Iris pigment epithelial cell (primary cell): ENCODE results near the gene DDAH2.
A peak's percentile ranks its signal among the peaks of the same experiment; 100 is the strongest.

Experiments
- DNase-seq: peaks from one replicate; pipeline ENCODE4 v3.0.0-alpha.2; 2011; ENCODE audit warnings: low read depth

The DDAH2 gene

GRCh38 chr6:31732029-31732428 lies 2.9 kb upstream of the DDAH2 start:
- no peak for DNase-seq

GRCh38 chr6:31730631-31731086 lies 1.6 kb upstream of the DDAH2 start:
- no peak for DNase-seq

- DNase-seq, result peak; percentile 89
Measured at GRCh38 chr6:31729979-31730630, 1.0 kb upstream of the DDAH2 start.

GRCh38 chr6:31729515-31729978 lies 448 bp upstream of the DDAH2 start:
- DNase-seq, result peak; percentile 90

- DNase-seq, result no peak
Measured at GRCh38 chr6:31727717-31728671, 1.1 kb downstream of the DDAH2 start.

- DNase-seq, result no peak
Measured at GRCh38 chr6:31727034-31727716, 1.9 kb downstream of the DDAH2 start.

- peak; percentile 40 for DNase-seq
Measured at GRCh38 chr6:31725502-31726350, 3.4 kb downstream of the DDAH2 start.

GRCh38 chr6:31723980-31724691 lies 5.0 kb downstream of the DDAH2 start:
- no peak for DNase-seq

GRCh38 chr6:31723245-31723979 lies 5.7 kb downstream of the DDAH2 start, which contains the start of gene MPIG6B:
Gene MPIG6B (plus strand): TSS chr6:31723373. CDS start chr6:31723384, 11 bp downstream.
- DNase-seq, result no peak

GRCh38 chr6:31722173-31722572 lies 6.9 kb downstream of the DDAH2 start:
- DNase-seq, result no peak

- DNase-seq, result no peak
Measured at GRCh38 chr6:31721351-31722020, 7.6 kb downstream of the DDAH2 start, which contains the start of gene LY6G6C. Gene LY6G6C (minus strand): TSS chr6:31721746. CDS start chr6:31721679, 67 bp downstream.

- no peak for DNase-seq
Measured at GRCh38 chr6:31720196-31720770, 8.8 kb downstream of the DDAH2 start.

- no peak for DNase-seq
Measured at GRCh38 chr6:31719001-31719400, 10.1 kb downstream of the DDAH2 start.

- DNase-seq, result no peak
Measured at GRCh38 chr6:31718265-31718664, 10.8 kb downstream of the DDAH2 start.

GRCh38 chr6:31717499-31718222 lies 11.4 kb downstream of the DDAH2 start:
- no peak for DNase-seq

GRCh38 chr6:31715022-31715958 lies 13.8 kb downstream of the DDAH2 start, which contains the start of gene LY6G6D:
Gene LY6G6D (plus strand): TSS chr6:31715348. CDS start chr6:31715356, 8 bp downstream.
- DNase-seq, result no peak
